GM21619 (cell line): Measurements from ENCODE around the gene AFAP1.

Experiments used
- ATAC-seq: cut with Tn5 transposase; IDR thresholded peaks from one replicate; pipeline ENCODE4 v1.9.1; 2021; ENCODE audit not compliant: unreplicated experiment

The AFAP1 gene

DNA sequence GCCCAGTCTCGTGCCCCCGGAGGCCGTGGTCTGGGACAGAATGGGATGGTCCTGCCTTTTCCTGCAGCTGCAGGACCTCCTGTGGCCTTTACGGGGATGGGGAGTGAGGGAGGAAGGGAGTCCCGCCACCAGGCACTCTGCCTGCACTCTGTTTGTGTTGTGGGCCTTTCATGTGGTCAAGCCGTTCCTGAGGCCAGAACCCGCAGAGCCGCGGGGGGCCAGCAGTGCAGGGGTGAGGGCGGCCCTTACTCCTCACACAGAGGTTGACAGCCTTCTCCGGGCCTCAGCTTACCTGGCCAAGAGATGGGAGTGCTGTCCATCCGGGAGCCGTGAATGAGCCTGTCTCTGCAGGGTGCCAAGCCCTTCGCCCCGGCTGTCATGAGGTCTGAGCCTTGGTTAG, 230.7 kb downstream of the AFAP1 start:
- no peak for ATAC-seq
